GM18909 (cell line): ENCODE measurements around the gene ROPN1L.
A peak's percentile ranks its signal among the peaks of the same experiment; 100 is the strongest.
"Not testable (repeated sequence)": the region's sequence is repeated elsewhere in the genome, so short reads cannot be mapped to it uniquely, and the experiment has no call there.

ENCODE experiments used
- ATAC-seq: cut with Tn5 transposase; IDR thresholded peaks from one replicate; pipeline ENCODE4 v1.9.1; 2021; ENCODE audit warnings: mild to moderate bottlenecking; ENCODE audit not compliant: unreplicated experiment, poor library complexity

Gene ROPN1L

GRCh38 chr5:10441083-10441991 lies at the start of gene ROPN1L:
Gene ROPN1L, plus strand, starts transcription at chr5:10441879. Its CDS starts 289 bp downstream, at chr5:10442168.
- peak; percentile 97 for ATAC-seq

DNA sequence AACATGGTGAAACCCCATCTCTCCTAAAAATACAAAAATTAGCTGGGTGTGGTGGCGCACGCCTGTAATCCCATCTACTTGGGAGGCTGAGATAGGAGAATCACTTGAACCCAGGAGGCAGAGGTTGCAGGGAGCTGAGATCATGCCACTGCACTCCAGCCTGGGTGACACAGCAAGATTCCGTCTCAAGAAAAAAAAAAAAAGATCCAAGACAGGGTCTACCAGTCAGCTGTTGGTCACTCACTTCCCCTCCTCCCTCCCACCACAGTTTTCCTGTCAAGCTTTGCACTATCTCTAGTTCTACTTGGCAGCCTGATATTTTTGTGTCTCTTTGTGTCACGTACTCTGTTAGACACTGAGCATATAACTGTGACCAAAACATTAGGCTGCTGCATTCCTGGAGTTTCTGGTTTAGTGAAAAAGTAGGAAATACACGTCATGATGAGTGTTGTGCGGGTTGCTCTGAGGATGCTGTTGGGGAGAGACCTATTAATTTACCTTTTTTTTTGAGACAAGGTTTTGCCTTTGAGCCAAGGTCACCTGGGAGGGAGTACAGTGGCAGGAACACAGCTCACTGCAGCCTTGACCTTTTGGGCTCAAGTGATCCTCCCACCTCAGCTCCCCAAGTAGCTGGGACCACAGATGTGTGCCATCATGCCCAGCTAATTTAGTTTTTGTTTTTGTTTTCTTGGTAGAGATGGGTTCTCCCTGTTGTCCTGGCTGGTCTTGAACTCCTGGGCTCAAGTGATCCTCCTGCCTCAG lies 48.9 kb upstream of the ROPN1L start:
- ATAC-seq = not testable (repeated sequence)

- no peak for ATAC-seq
Measured at GRCh38 chr5:10393491-10393890, 48.2 kb upstream of the ROPN1L start.

- no peak for ATAC-seq
Measured at GRCh38 chr5:10396552-10396951, 45.1 kb upstream of the ROPN1L start.

DNA sequence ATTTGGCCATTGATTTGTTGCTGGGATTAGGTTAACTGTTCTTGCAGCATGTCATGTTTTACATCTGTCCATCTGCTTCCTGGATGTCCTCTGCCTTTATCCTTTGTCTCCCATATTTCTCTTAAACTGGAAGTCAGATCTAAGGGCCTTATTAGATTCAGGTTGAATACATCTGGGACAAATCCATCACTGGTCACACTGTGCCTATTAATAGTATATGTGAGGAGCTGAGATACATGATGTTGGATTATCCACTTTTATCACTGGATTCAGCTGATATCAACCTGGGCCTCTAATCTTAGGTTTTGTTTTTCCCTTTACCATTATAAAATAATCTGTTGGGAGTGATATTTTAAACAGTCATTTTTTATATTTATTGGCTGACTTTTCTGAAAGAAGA lies 41.8 kb upstream of the ROPN1L start:
- no peak for ATAC-seq

GRCh38 chr5:10400411-10400810 lies 41.3 kb upstream of the ROPN1L start:
- no peak for ATAC-seq

- no peak for ATAC-seq
Measured at GRCh38 chr5:10400831-10401230, 40.8 kb upstream of the ROPN1L start.

GRCh38 chr5:10401498-10401897 lies 40.2 kb upstream of the ROPN1L start:
- ATAC-seq = peak; percentile 83

GRCh38 chr5:10403829-10404228 lies 37.9 kb upstream of the ROPN1L start:
- ATAC-seq = no peak

- no peak for ATAC-seq
Measured at GRCh38 chr5:10406651-10407050, 35.0 kb upstream of the ROPN1L start.

GRCh38 chr5:10409504-10409903 lies 32.2 kb upstream of the ROPN1L start:
- no peak for ATAC-seq

DNA sequence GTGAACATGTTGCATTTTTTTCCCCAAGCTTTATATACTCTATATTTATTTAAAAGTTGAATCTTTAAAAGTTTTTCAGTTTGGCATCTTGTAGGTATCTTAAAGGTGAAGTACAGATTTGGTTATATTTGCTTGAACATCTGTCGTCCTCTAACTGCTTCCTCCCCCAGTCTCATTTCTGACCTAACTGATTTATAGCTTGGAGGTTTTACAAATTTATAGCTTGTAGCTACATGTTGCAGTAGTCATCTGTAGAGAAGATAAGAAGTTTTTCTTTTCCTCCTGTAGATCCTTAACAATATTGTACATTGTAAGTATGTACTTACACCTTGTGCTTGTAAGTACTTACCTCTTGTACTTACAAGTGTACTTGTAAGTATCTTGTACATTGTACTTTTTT lies 31.0 kb upstream of the ROPN1L start:
- ATAC-seq = no peak

DNA sequence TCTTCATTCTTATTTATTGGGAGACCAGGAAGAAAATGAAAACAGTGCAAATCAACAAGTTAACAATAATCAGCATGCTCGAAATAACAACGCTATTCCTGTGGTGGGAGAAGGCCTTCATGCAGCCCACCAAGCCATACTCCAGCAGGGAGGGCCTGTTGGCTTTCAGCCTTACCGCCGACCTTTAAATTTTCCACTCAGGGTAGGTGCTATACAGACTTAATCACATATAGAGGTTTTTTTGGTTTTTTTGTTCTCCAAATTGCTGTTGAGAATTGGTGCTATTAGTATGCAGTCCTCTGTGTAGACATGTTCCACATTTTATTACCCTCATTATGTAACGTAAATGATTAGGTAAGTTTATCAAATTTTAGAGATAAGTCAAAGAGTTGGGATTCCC lies 30.3 kb upstream of the ROPN1L start:
- no peak for ATAC-seq

DNA sequence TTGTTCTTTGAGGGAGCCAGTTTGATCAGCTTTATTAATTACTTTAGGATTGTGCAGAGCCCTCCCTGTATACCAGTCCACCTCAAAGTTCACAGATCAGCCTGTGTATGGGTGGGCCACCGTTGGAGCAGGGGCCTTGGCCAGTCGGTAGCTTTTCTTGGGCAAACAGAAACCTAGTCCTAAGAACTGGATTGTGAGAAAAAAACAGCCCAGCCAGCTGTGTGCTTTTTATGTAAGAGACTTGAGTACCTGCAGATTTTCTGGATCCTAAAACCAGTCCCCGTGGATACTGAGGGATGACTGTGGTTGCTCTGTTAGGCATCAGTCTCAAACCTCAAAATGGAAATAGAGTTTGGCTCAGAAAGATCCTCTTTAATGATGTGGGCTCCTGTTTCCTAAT lies 24.8 kb upstream of the ROPN1L start:
- ATAC-seq = no peak

- ATAC-seq = peak; percentile 83
Measured at GRCh38 chr5:10418654-10419345, 22.9 kb upstream of the ROPN1L start.

GRCh38 chr5:10420468-10420867 lies 21.2 kb upstream of the ROPN1L start:
- ATAC-seq = no peak

DNA sequence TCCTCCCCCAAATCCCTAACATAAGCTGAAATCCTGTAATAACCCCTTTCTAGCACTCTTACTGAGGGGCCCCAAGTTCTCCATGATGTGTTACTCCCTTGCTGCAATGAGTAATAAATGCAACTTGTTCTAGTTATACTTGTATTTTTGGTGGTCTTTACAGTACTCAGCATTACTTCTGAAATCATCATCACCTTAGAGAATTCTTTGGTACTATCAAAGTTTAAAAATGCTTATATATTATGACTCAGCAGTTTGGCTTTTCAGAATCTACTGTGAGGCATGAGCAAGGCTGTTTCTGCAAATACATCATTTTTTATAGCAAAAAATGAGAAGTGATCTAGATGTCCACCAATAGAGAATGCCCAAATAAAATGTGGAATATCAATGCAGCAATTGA lies 20.7 kb upstream of the ROPN1L start:
- ATAC-seq = no peak

- ATAC-seq = peak; percentile 49
Measured at GRCh38 chr5:10421896-10422691, 19.6 kb upstream of the ROPN1L start.

DNA sequence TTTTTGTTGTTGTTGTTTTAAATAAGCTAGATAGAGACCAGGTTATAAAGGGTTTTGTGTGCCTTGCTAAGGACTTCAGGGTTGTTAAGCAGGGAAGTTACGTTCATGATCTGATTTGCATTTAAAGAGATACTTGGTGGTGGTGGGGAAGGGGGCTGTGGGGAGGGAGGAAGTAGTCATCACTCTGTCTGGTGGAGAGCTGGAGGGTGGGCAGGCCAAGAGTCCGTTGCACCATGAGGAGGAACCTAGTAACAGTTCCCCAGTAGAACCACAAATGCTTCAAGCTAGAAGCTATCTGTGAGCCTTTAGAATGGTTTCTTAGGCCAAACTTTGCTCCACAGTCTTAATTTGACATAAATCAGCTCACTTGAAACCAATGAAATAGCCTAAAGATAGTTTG lies 18.7 kb upstream of the ROPN1L start:
- no peak for ATAC-seq

DNA sequence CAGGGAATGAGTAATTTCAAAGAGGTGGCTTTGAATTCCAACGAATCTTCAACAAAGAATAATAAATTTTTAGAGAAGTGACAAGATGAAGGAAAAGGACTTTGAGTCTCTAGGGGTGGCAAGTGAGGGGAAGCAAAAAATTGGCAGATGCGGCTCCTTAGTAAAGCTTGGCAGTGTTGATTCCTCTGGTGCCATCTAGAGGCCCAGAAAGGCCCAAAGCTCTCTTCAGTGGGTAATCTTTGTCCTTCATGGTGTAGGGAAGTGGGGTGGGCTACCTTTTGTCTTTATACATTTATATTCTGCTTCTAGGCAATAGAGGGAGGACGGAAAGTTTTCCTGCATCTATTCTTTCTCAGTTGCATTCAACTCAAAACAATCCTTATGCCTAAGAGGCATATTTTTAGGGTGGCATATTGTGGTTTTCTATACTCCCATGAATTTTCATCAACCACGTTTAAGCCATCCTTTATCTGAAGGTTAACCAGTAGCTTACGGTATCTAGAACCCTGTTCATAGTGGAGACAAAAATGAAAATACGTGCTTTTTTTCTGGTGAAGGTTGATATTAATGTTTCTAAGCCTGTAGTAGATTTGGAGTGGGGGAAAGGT lies 17.5 kb upstream of the ROPN1L start:
- peak; percentile 51 for ATAC-seq
